HepG2 (cell line): ENCODE results near the gene FKBP10. TPM values are rescaled to one million over a fixed set of nuclear protein-coding genes. Genes with fewer than 3 reads are reported as not detected.

ENCODE experiments used
- ARNT2 ChIP-seq: sonication (generic); formaldehyde crosslinking; IDR thresholded peaks from 2 replicates; pipeline ENCODE4 v1.8.0; 2022; ENCODE audit warnings: mild to moderate bottlenecking, low read depth, missing genetic modification reagents, moderate library complexity
- ATF6 ChIP-seq: sonication (generic); formaldehyde crosslinking; conservative IDR thresholded peaks from 2 replicates; pipeline ENCODE4 v1.4.0; 2020; ENCODE audit warnings: missing genetic modification reagents
- BCL6 ChIP-seq: IDR thresholded peaks from 2 replicates; pipeline ENCODE4 v1.6.1; 2016; ENCODE audit warnings: missing genetic modification reagents, missing compliant biosample characterization
- BRD4 ChIP-seq: sonication (generic); formaldehyde crosslinking; IDR thresholded peaks from 2 replicates; pipeline ENCODE4 v1.4.0; 2020; ENCODE audit warnings: missing genetic modification reagents
- CEBPG ChIP-seq: IDR thresholded peaks from 2 replicates; pipeline ENCODE4 v1.6.1; 2016
- DMAP1 ChIP-seq: IDR thresholded peaks from 2 replicates; pipeline ENCODE4 v1.6.1; 2016
- FIP1L1 ChIP-seq: fragments of 200-400 bp; formaldehyde crosslinking; IDR thresholded peaks from 2 replicates; pipeline ENCODE4 v1.6.1; 2018; ENCODE audit warnings: low read depth, mild to moderate bottlenecking, low read length, moderate library complexity, borderline replicate concordance; ENCODE audit not compliant: insufficient read depth
- FOSL2 ChIP-seq: sonication (generic); formaldehyde crosslinking; IDR thresholded peaks from 2 replicates; pipeline ENCODE4 v1.4.0; 2020; ENCODE audit warnings: missing genetic modification reagents
- HBP1 ChIP-seq: IDR thresholded peaks from 2 replicates; pipeline ENCODE4 v1.6.1; 2016; ENCODE audit warnings: low read depth, control low read depth
- KDM4B ChIP-seq: sonication (generic); formaldehyde crosslinking; IDR thresholded peaks from 2 replicates; pipeline ENCODE4 v1.4.0; 2020; ENCODE audit warnings: missing genetic modification reagents
- MED8 ChIP-seq: sonication (generic); formaldehyde crosslinking; IDR thresholded peaks from 2 replicates; pipeline ENCODE4 v1.8.1; 2023; ENCODE audit warnings: mild to moderate bottlenecking, missing genetic modification reagents; ENCODE audit not compliant: insufficient replicate concordance
- NCOA2 ChIP-seq: sonication (generic); formaldehyde crosslinking; IDR thresholded peaks from 2 replicates; pipeline ENCODE4 v1.8.0; 2022; ENCODE audit warnings: inconsistent platforms
- NFIC ChIP-seq: IDR thresholded peaks from 2 replicates; pipeline ENCODE4 v1.6.1; 2012; ENCODE audit warnings: mild to moderate bottlenecking, low read length, inconsistent platforms
- SIX4 ChIP-seq: sonication (generic); formaldehyde crosslinking; IDR thresholded peaks from 2 replicates; pipeline ENCODE4 v1.4.0; 2020; ENCODE audit warnings: missing genetic modification reagents
- SOX5 ChIP-seq: IDR thresholded peaks from 2 replicates; pipeline ENCODE4 v1.6.1; 2016; ENCODE audit warnings: borderline replicate concordance
- THYN1 ChIP-seq: sonication (generic); formaldehyde crosslinking; IDR thresholded peaks from 2 replicates; pipeline ENCODE4 v1.8.1; 2023; ENCODE audit warnings: low read depth, mild to moderate bottlenecking, moderate library complexity, missing genetic modification reagents, borderline replicate concordance
- ZNF24 ChIP-seq: fragments of 450-650 bp; IDR thresholded peaks from 2 replicates; pipeline ENCODE4 v1.6.1; 2017; ENCODE audit warnings: antibody characterized with exemption, mild to moderate bottlenecking
- ZNF282 ChIP-seq: fragments of 450-650 bp; IDR thresholded peaks from 2 replicates; pipeline ENCODE4 v1.6.1; 2018; ENCODE audit not compliant: partially characterized antibody
- ZNF383 ChIP-seq: sonication (generic); formaldehyde crosslinking; IDR thresholded peaks from 2 replicates; pipeline ENCODE4 v1.4.0; 2020; ENCODE audit warnings: missing genetic modification reagents, mild to moderate bottlenecking, borderline replicate concordance
- ZNF460 ChIP-seq: sonication (generic); formaldehyde crosslinking; IDR thresholded peaks from 2 replicates; pipeline ENCODE4 v1.5.1; 2020; ENCODE audit warnings: missing genetic modification reagents, mild to moderate bottlenecking, borderline replicate concordance
- ZNF614 ChIP-seq: IDR thresholded peaks from 2 replicates; pipeline ENCODE4 v1.6.1; 2018; ENCODE audit warnings: missing biosample characterization, missing genetic modification reagents, inconsistent platforms, borderline replicate concordance
- polyA plus RNA-seq, 8 experiments: library from polyadenylated mRNA; depleted of rRNA in 3 of 8; stranded (reverse) in 7 of 8; unstranded in 1 of 8; fragments of >200 nt; fragmentation: Illumina TruSeq in 4 of 8; extraction: Trizol in 4 of 8; gene quantifications; 2 replicates each; pipeline versions ENCODE4 v1.2.1 to v1.2.3, GENCODE V29; 2011 to 2016; ENCODE audit warnings: low read depth in 4 of 8, missing spikeins in 1 of 8, mixed read lengths in 1 of 8; ENCODE audit not compliant: insufficient read depth in 1 of 8
- total RNA-seq, 5 experiments: library from RNA; depleted of rRNA; stranded (reverse); fragments of >200 nt; fragmentation: Illumina TruSeq; extraction: Trizol; gene quantifications; 2 replicates each; pipeline ENCODE4 v1.2.3, GENCODE V29; 2016; ENCODE audit warnings: low read depth in 1 of 5
- TF ChIP-seq, protein P1 (sequence below): sonication (generic); formaldehyde crosslinking; IDR thresholded peaks from 2 replicates; pipeline ENCODE4 v1.4.0; 2020; ENCODE audit warnings: missing genetic modification reagents, mild to moderate bottlenecking, borderline replicate concordance
- TF ChIP-seq, protein P2 (sequence below): IDR thresholded peaks from 2 replicates; pipeline ENCODE4 v1.6.1; 2016; ENCODE audit warnings: mild to moderate bottlenecking, missing biosample characterization, missing genetic modification reagents

The FKBP10 gene
- total and polyA plus RNA-seq, 2 of the 13 experiments (the other 11 are each of a cell fraction or from before 2014, with no cell fraction given) = 149 to 573 TPM

- TF ChIP-seq FOSL2 (CRISPR knock-in tag) (no peak), ZNF460 (CRISPR knock-in tag) (no peak), ARNT2 (peak; percentile 98), SIX4 (CRISPR knock-in tag) (no peak), ZNF614 (CRISPR knock-in tag) (no peak; the same call in 1 of the 2 replicates), NFIC (no peak), MED8 (CRISPR knock-in tag) (peak; percentile 49), BRD4 (peak; percentile 76; the same call in 1 of the 2 replicates), KDM4B (CRISPR knock-in tag) (no peak), ZNF282 (no peak), HBP1 (CRISPR knock-in tag) (peak; percentile 72; the same call in 1 of the 2 replicates), ZNF383 (CRISPR knock-in tag) (no peak), THYN1 (CRISPR knock-in tag) (0 out of 2 replicates have a peak, but pooled peaks have one; percentile 54), CEBPG (CRISPR knock-in tag) (no peak), BCL6 (CRISPR knock-in tag) (no peak), FIP1L1 (no peak), ATF6 (CRISPR knock-in tag) (no peak), SOX5 (CRISPR knock-in tag) (0 out of 2 replicates have a peak, but pooled peaks have one; percentile 21), ZNF24 (peak; percentile 77; the same call in 1 of the 2 replicates), DMAP1 (CRISPR knock-in tag) (0 out of 2 replicates have a peak, but pooled peaks have one; percentile 18), NCOA2 (CRISPR knock-in tag) (no peak)
- TF ChIP-seq, protein P1, sequence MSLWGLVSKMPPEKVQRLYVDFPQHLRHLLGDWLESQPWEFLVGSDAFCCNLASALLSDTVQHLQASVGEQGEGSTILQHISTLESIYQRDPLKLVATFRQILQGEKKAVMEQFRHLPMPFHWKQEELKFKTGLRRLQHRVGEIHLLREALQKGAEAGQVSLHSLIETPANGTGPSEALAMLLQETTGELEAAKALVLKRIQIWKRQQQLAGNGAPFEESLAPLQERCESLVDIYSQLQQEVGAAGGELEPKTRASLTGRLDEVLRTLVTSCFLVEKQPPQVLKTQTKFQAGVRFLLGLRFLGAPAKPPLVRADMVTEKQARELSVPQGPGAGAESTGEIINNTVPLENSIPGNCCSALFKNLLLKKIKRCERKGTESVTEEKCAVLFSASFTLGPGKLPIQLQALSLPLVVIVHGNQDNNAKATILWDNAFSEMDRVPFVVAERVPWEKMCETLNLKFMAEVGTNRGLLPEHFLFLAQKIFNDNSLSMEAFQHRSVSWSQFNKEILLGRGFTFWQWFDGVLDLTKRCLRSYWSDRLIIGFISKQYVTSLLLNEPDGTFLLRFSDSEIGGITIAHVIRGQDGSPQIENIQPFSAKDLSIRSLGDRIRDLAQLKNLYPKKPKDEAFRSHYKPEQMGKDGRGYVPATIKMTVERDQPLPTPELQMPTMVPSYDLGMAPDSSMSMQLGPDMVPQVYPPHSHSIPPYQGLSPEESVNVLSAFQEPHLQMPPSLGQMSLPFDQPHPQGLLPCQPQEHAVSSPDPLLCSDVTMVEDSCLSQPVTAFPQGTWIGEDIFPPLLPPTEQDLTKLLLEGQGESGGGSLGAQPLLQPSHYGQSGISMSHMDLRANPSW = no peak
- TF ChIP-seq, protein P2, sequence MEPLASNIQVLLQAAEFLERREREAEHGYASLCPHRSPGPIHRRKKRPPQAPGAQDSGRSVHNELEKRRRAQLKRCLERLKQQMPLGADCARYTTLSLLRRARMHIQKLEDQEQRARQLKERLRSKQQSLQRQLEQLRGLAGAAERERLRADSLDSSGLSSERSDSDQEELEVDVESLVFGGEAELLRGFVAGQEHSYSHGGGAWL (CRISPR knock-in tag) = peak; percentile 75; the same call in 1 of the 2 replicates
Observed at GRCh38 chr17:41786227-41787020, 26.4 kb upstream of the FKBP10 start, which contains the start of gene JUP (continued).
